GM12875 (cell line): Measurements from ENCODE around the gene FAN1.

Experiments
- H3K4me3 ChIP-seq: one replicate; pipeline ENCODE4 v1.5.1; 2011; ENCODE audit warnings: low read depth, low read length, control low read depth
- TF ChIP-seq, protein P1 (sequence below): IDR thresholded peaks from 2 replicates; pipeline ENCODE4 v1.5.1; 2011; ENCODE audit warnings: low read depth, mild to moderate bottlenecking, control low read depth, inconsistent platforms, low read length, moderate library complexity, borderline replicate concordance; ENCODE audit not compliant: insufficient read depth

FAN1 gene

DNA sequence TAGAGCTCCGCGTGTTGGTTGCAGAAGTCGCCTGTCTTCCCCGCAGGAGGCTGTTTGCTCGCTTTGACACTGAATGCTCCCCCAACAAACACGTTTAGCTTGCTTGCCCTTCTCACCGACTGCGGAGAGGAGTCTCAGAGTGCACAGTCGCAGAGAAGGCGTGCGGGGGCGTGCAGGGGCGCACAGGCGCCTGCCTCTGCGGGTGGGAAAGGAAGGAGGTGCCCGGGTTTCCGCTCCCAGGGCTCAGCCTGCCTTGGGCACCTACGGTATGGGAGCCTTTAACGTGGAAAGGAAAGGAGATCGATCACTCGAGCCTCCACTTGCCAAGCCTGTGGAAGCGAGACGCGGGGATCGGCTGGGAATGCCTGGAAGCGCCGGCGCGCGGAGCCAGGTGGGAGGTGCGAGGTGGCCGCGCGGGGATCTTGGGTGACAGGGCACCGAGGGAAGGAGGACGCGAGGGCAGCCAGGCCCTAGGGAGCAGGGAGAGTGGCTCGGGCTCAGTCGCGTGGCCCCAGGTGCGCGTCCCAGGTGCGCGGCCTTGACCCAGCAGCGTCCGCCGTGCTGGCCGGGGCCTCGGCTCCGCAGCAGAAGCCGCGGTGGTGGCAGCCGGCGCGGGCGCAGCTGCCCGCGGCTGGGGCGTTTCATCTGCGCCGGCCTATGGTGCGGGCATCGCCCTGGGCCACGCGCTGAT is at the start of gene FAN1:
Gene FAN1 (plus strand): TSS at position 419 of the 691 bp plus-strand sequence. CDS start 749 bp downstream, outside the sequence.
- peak within 1 kb of the TSS; percentile 83 for H3K4me3 ChIP-seq
- TF ChIP-seq, protein P1, sequence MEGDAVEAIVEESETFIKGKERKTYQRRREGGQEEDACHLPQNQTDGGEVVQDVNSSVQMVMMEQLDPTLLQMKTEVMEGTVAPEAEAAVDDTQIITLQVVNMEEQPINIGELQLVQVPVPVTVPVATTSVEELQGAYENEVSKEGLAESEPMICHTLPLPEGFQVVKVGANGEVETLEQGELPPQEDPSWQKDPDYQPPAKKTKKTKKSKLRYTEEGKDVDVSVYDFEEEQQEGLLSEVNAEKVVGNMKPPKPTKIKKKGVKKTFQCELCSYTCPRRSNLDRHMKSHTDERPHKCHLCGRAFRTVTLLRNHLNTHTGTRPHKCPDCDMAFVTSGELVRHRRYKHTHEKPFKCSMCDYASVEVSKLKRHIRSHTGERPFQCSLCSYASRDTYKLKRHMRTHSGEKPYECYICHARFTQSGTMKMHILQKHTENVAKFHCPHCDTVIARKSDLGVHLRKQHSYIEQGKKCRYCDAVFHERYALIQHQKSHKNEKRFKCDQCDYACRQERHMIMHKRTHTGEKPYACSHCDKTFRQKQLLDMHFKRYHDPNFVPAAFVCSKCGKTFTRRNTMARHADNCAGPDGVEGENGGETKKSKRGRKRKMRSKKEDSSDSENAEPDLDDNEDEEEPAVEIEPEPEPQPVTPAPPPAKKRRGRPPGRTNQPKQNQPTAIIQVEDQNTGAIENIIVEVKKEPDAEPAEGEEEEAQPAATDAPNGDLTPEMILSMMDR: no peak

DNA sequence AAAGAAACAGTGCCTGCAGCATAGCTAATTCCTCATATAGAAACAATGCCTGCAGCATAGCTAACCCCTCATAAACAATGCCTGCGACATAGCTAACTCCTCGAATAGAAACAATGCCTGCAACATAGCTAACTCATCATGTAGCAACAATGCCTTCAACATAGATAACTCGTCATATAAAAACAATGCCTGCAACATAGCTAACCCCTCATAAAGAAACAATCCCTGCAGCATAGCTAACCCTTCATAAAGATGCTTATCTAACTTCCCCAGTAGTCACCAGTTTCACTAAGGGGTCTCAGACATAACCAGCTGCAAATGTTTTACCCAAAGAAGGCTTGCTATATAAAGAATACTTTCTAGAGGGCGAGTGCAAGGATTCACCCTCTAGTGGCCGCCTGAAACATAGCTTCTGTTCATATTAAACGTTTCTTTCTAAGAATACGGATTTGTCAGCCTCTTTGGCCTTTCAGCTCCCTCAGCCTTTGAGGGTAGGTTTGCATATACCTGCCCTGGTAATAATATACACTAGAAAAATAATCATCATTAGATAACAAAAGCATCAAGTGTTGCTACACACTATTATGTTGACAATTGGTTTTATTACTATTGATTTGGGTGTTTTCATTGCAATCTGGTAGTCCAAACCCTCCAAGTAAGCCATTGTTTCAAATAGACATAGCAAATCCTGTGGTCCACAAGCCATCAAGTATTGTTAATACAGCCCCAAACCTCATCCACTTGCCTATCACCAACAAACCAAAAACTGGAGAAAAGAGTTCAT is 44.4 kb upstream of the FAN1 start:
- TF ChIP-seq, protein P1: peak; percentile 55
- no peak overlapping the region for H3K4me3 ChIP-seq

DNA sequence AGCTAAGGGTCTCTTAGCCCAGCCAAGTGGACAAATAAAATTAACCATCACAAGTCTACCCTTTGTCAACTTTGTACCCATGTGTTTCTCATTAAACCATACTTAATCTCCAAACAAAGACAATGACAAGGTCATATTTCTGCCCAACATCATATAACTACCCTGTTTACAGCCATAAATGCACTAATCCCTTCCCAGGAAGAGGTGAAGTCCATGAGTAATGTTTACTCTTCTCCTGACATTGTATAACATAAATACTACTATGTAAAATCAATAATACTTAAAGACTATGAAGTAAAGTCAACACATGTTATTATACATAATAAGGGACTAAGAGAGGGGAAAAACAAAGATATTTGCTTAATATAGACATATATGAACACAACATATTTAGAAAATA is 38.5 kb upstream of the FAN1 start:
- TF ChIP-seq, protein P1: no peak
- no peak overlapping the region for H3K4me3 ChIP-seq

DNA sequence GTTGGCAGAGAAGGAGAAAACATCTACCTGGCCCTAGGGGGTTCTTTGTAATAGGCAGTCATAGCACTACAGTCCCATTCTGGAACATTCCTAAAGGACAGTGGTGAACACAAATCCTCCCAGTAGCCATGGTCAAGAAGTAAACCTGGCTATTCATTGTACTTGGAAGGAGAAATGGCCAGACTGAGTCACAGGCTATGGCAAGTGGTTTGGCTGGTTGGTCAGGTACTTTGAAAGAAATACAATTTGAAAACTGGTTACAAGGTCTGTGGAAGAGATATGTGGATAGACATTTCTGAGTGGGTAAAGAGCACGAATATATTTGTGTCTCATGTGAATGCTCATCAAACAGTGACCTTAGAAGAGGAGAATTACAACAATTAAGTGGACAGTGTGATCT is 33.0 kb upstream of the FAN1 start:
- H3K4me3 ChIP-seq: no peak overlapping the region
- TF ChIP-seq, protein P1: no peak

DNA sequence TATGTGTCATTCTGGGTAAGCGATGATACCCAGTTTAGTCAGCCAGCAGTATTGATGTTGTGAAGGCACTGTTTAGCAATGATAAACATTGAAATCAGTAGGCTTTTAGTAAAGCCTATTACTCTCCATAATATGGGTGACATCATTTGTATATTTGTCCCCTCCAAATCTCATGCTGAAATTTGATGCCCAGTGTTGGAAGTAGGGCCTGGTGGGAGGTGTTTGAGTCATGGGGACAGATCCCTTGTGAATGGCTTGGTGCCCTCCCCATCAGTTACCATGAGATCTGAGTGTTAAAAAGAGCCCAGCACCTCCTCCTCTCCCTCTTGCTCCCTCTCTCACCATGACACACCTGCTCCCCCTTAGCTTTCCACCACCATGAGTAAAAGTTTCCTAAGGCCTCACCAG is 31.4 kb upstream of the FAN1 start:
- no peak overlapping the region for H3K4me3 ChIP-seq

DNA sequence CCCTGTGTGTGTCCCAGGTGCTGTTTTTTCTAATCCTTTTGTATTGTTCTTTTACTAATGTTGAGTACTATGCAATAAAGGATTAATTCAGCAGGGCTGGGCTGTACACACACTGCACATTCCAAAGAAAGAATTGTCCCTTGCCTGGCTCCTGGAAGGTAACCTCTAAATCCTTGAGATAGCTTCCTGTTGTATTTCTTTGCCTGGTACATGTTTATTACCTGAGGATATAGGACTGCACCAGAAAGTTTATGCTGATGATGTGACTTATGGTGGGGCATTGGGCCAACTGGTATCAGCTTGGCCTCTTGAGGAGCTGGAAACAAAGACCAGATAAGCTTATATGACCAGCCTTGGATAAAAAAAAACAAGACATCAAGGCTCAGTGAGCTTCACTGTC is 26.6 kb upstream of the FAN1 start:
- no peak overlapping the region for H3K4me3 ChIP-seq
- TF ChIP-seq, protein P1: no peak

More for the DNA sequence above, 31.4 kb upstream of the FAN1 start:
- TF ChIP-seq, protein P1: no peak
